ENCODE measurements around the gene EIF5AL1.
"Not testable (repeated sequence)": the region's sequence is repeated elsewhere in the genome, so short reads cannot be mapped to it uniquely, and the experiment has no call there.

Gene EIF5AL1

GRCh38 chr10:79488336-79488735 lies 24.0 kb upstream of the EIF5AL1 start:
- DNase-seq = no peak

- DNase-seq = no peak
Measured at GRCh38 chr10:79488870-79489269, 23.5 kb upstream of the EIF5AL1 start.

GRCh38 chr10:79490400-79491142 lies 21.8 kb upstream of the EIF5AL1 start:
- no peak for DNase-seq

- no peak for DNase-seq
Measured at GRCh38 chr10:79491143-79491835, 21.0 kb upstream of the EIF5AL1 start.

- no peak for DNase-seq
Measured at GRCh38 chr10:79492256-79492655, 20.1 kb upstream of the EIF5AL1 start.

- DNase-seq = no peak
Measured at GRCh38 chr10:79492839-79493238, 19.5 kb upstream of the EIF5AL1 start.

- DNase-seq = no peak
Measured at GRCh38 chr10:79493806-79494205, 18.5 kb upstream of the EIF5AL1 start.

GRCh38 chr10:79494871-79495705 lies 17.2 kb upstream of the EIF5AL1 start:
- DNase-seq = no peak

GRCh38 chr10:79495791-79496190 lies 16.5 kb upstream of the EIF5AL1 start:
- DNase-seq = no peak

- no peak for DNase-seq
Measured at GRCh38 chr10:79496896-79497295, 15.4 kb upstream of the EIF5AL1 start.

GRCh38 chr10:79498291-79498829 lies 14.0 kb upstream of the EIF5AL1 start:
- DNase-seq = no peak

- DNase-seq = no peak
Measured at GRCh38 chr10:79502561-79503309, 9.6 kb upstream of the EIF5AL1 start.

GRCh38 chr10:79503787-79504186 lies 8.5 kb upstream of the EIF5AL1 start:
- DNase-seq = not testable (repeated sequence)

GRCh38 chr10:79504483-79504882 lies 7.8 kb upstream of the EIF5AL1 start:
- DNase-seq = not testable (repeated sequence)

GRCh38 chr10:79505328-79505727 lies 7.0 kb upstream of the EIF5AL1 start:
- not testable (repeated sequence) for DNase-seq

- no peak for DNase-seq
Measured at GRCh38 chr10:79505829-79506228, 6.5 kb upstream of the EIF5AL1 start.

- no peak for DNase-seq
Measured at GRCh38 chr10:79507440-79508167, 4.7 kb upstream of the EIF5AL1 start.

- not testable (repeated sequence) for DNase-seq
Measured at GRCh38 chr10:79508245-79508644, 4.1 kb upstream of the EIF5AL1 start.

- not testable (repeated sequence) for DNase-seq
Measured at GRCh38 chr10:79509306-79509933, 2.9 kb upstream of the EIF5AL1 start.

- not testable (repeated sequence) for DNase-seq
Measured at GRCh38 chr10:79509934-79510508, 2.3 kb upstream of the EIF5AL1 start.

Measured in NCI-H526 treated with DMSO at 0.1 percent for 48 hours (cell line).